ENCODE data around the gene ARHGAP15. TPM values are rescaled to one million over a fixed set of nuclear protein-coding genes. Genes with fewer than 3 reads are reported as not detected.

Gene ARHGAP15
- total RNA-seq, 1 donor from 2014 or later: 7.0 TPM

- DNase-seq: no peak
- intact Hi-C loops (cut with micrococcal nuclease): no loop called here
Measured at GRCh38 chr2:143793381-143793780, 664.2 kb downstream of the ARHGAP15 start.

GRCh38 chr2:143796051-143796450, 666.8 kb downstream of the ARHGAP15 start:
- intact Hi-C loops (cut with micrococcal nuclease): no loop called here
- no peaks in the 10 kb centered on the region for H3K4me1 ChIP-seq
- no peaks in the 10 kb centered on the region for H3K27me3 ChIP-seq (ENCODE audit: low read depth)
- TF ChIP-seq CTCF (IDR thresholded peaks at IDR 0.05; ENCODE audit: borderline replicate concordance): no peak
- peaks cover 5% of the 10 kb centered on the region for H3K9me3 ChIP-seq (replicated peaks)
- H3K36me3 ChIP-seq: no peaks in the 10 kb centered on the region
- H3K4me3 ChIP-seq: no peak overlapping the region
- no peak for DNase-seq
- H3K27ac ChIP-seq (replicated peaks): no peak overlapping the region

More at GRCh38 chr2:143793381-143793780, 664.2 kb downstream of the ARHGAP15 start:
- Histone ChIP-seq H3K36me3 (no peaks in the 10 kb centered on the region), H3K27ac (replicated peaks) (no peak overlapping the region), H3K27me3 (ENCODE audit: low read depth) (no peaks in the 10 kb centered on the region), H3K4me3 (no peak overlapping the region), H3K9me3 (replicated peaks) (no peaks in the 10 kb centered on the region), H3K4me1 (no peaks in the 10 kb centered on the region)
- TF ChIP-seq CTCF (IDR thresholded peaks at IDR 0.05; ENCODE audit: borderline replicate concordance): no peak

GRCh38 chr2:143801561-143801960, 672.3 kb downstream of the ARHGAP15 start:
- Histone ChIP-seq H3K27ac (replicated peaks) (no peak overlapping the region), H3K36me3 (no peaks in the 10 kb centered on the region), H3K9me3 (replicated peaks) (peaks cover 5% of the 10 kb centered on the region), H3K4me1 (peaks cover 8% of the 10 kb centered on the region), H3K4me3 (no peak overlapping the region), H3K27me3 (ENCODE audit: low read depth) (no peaks in the 10 kb centered on the region)
- no peak for DNase-seq
- intact Hi-C loops (cut with micrococcal nuclease): no loop called here
- no peak for TF ChIP-seq CTCF (IDR thresholded peaks at IDR 0.05; ENCODE audit: borderline replicate concordance)

- Histone ChIP-seq H3K27me3 (ENCODE audit: low read depth) (no peaks in the 10 kb centered on the region), H3K27ac (replicated peaks) (no peak overlapping the region), H3K4me3 (no peak overlapping the region), H3K36me3 (no peaks in the 10 kb centered on the region), H3K9me3 (replicated peaks) (peaks cover 5% of the 10 kb centered on the region), H3K4me1 (peaks cover 8% of the 10 kb centered on the region)
- no peak for DNase-seq
- intact Hi-C loops (cut with micrococcal nuclease): no loop called here
- TF ChIP-seq CTCF (IDR thresholded peaks at IDR 0.05; ENCODE audit: borderline replicate concordance): no peak
Measured at GRCh38 chr2:143802242-143802641, 673.0 kb downstream of the ARHGAP15 start.

- Histone ChIP-seq H3K4me1 (peaks cover 8% of the 10 kb centered on the region), H3K36me3 (no peaks in the 10 kb centered on the region), H3K9me3 (replicated peaks) (peaks cover 5% of the 10 kb centered on the region), H3K4me3 (no peak overlapping the region), H3K27me3 (ENCODE audit: low read depth) (no peaks in the 10 kb centered on the region), H3K27ac (replicated peaks) (no peak overlapping the region)
- intact Hi-C loops (cut with micrococcal nuclease): no loop called here
- TF ChIP-seq CTCF (IDR thresholded peaks at IDR 0.05; ENCODE audit: borderline replicate concordance): no peak
- DNase-seq: no peak
Measured at GRCh38 chr2:143802871-143803650, 673.8 kb downstream of the ARHGAP15 start.
